ENCODE measurements around the gene ADGRG3. TPM values are rescaled to one million over a fixed set of nuclear protein-coding genes. Genes with fewer than 3 reads are reported as not detected.

Gene ADGRG3
- total and polyA plus RNA-seq, 10 of the 15 experiments (the other 5 are each of a cell fraction or from before 2014, with no cell fraction given) = 0.10 to 0.11 (median 0.10) TPM; not detected in 7

DNA sequence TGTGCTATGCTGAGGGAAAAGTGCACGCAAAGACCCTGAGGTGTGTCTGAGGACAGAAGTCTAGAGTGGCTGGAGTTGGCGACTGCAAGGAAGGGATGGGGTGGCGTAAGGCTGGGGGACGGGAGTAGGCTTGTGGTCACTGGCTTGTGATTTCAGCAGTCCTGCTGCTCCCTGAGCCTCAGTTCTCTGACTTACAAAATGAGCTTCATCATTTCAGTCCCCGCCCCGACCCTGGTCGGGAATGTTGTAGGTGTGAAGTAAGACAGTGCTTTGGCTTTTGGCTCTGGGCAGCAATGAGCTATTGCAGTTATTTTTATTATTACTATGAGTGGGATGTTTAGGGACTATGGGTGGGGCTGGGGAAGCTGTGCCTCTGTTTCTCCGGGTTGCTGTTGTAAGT, 31.1 kb upstream of the ADGRG3 start:
- RAD21 ChIA-PET (ENCODE audit: unreplicated experiment) = interaction anchor here (1.4 to 1.9 kb wide), 2 partner anchors 27 to 35 kb away, joined by 3 to 6 read pairs; no protein-coding TSS in a partner anchor
- SMC1A ChIA-PET (ENCODE audit: uncharacterized antibody, unreplicated experiment) = interaction anchor here (1.8 to 2.3 kb wide), 3 partner anchors 10 to 35 kb away, joined by 4 to 10 read pairs (median 5); no protein-coding TSS in a partner anchor
- CTCF ChIA-PET = interaction anchor here (1.9 to 3.7 kb wide), 4 partner anchors 10 to 60 kb away, joined by 7 to 19 read pairs (median 9); no protein-coding TSS in a partner anchor
- in situ Hi-C loops (cut with MboI) = no loop called here
- H3K9me3 ChIP-seq (replicated peaks; ENCODE audit: control insufficient read depth, insufficient read depth, low read length) = no peaks in the 10 kb centered on the region
- 54% methylated on average over 8 of the region's 8 CpGs for WGBS (ENCODE audit: insufficient coverage, insufficient replicate concordance, low lambda C conversion rate, missing lambda C conversion rate)
- FAIRE-seq (no peak), ATAC-seq (no peak), DNase-seq (ENCODE audit: low read depth, low spot score) (no peak)
- no peaks in the 10 kb centered on the region for H3K4me1 ChIP-seq (ENCODE audit: control insufficient read depth, insufficient read depth, low read length)
- H3K9ac ChIP-seq (ENCODE audit: control insufficient read depth, insufficient read depth, low read length) = no peak overlapping the region
- no peak for TF ChIP-seq BCL11A (IDR thresholded peaks at IDR 0.05; ENCODE audit: low read depth, low read length)
- no peak for TF ChIP-seq NFYA (IDR thresholded peaks at IDR 0.05; ENCODE audit: borderline replicate concordance, low read depth, low read length)
- TF ChIP-seq, protein P1, sequence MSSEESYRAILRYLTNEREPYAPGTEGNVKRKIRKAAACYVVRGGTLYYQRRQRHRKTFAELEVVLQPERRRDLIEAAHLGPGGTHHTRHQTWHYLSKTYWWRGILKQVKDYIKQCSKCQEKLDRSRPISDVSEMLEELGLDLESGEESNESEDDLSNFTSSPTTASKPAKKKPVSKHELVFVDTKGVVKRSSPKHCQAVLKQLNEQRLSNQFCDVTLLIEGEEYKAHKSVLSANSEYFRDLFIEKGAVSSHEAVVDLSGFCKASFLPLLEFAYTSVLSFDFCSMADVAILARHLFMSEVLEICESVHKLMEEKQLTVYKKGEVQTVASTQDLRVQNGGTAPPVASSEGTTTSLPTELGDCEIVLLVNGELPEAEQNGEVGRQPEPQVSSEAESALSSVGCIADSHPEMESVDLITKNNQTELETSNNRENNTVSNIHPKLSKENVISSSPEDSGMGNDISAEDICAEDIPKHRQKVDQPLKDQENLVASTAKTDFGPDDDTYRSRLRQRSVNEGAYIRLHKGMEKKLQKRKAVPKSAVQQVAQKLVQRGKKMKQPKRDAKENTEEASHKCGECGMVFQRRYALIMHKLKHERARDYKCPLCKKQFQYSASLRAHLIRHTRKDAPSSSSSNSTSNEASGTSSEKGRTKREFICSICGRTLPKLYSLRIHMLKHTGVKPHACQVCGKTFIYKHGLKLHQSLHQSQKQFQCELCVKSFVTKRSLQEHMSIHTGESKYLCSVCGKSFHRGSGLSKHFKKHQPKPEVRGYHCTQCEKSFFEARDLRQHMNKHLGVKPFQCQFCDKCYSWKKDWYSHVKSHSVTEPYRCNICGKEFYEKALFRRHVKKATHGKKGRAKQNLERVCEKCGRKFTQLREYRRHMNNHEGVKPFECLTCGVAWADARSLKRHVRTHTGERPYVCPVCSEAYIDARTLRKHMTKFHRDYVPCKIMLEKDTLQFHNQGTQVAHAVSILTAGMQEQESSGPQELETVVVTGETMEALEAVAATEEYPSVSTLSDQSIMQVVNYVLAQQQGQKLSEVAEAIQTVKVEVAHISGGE (CRISPR knock-in tag; IDR thresholded peaks at IDR 0.05) = no peak
- TF ChIP-seq IKZF1 (conservative IDR thresholded peaks at IDR 0.05) = no peak
- TF ChIP-seq KLF5 (IDR thresholded peaks at IDR 0.05; ENCODE audit: partially characterized antibody) = no peak
- no peak for TF ChIP-seq EGR1 (IDR thresholded peaks at IDR 0.05; ENCODE audit: borderline replicate concordance in 1 of 2, low read depth in 2 of 2, low read length in 2 of 2)
- no peak for TF ChIP-seq RB1 (IDR thresholded peaks at IDR 0.05; ENCODE audit: borderline replicate concordance)
- no peak for TF ChIP-seq CREM (IDR thresholded peaks at IDR 0.05; ENCODE audit: low read depth)
- no peak for TF ChIP-seq NFXL1 (IDR thresholded peaks at IDR 0.05; ENCODE audit: borderline replicate concordance)
- H3K27ac ChIP-seq (ENCODE audit: control insufficient read depth, insufficient read depth) = no peak overlapping the region
- intact Hi-C loops (cut with micrococcal nuclease; ENCODE audit: unreplicated experiment) = no loop called here
- POLR2A ChIA-PET = no interaction called here
- H4K20me1 ChIP-seq (ENCODE audit: control insufficient read depth, insufficient read depth) = no peaks in the 10 kb centered on the region
- H3K79me2 ChIP-seq (ENCODE audit: control insufficient read depth, insufficient read depth, low read length) = no peaks in the 10 kb centered on the region
- no peak overlapping the region for H2AFZ ChIP-seq (ENCODE audit: control insufficient read depth, low read depth, low read length)
- no peak overlapping the region for H3K4me3 ChIP-seq
- H3K4me2 ChIP-seq (ENCODE audit: control insufficient read depth, insufficient read depth) = no peak overlapping the region
- H3K27me3 ChIP-seq (replicated peaks in 1 of 2; ENCODE audit: control insufficient read depth in 2 of 2, insufficient read depth in 2 of 2, low read length in 1 of 2) = peaks cover 0 to 6% of the 10 kb centered on the region in 2 experiments; a peak in 3 of 4 replicates
- no TSS peak for BruUV-seq (replicated peaks)
- no peaks in the 10 kb centered on the region for H3K36me3 ChIP-seq (ENCODE audit: control insufficient read depth in 2 of 2, insufficient read depth in 2 of 2, low read length in 1 of 2)
